Stimulated activated naive B cell treated with anti-CD40 and anti-IgM and Interleukin-4, amounts not matched to agents 10 μg/mL and 1 μg/mL and 100 μg/mL, for 72 hours (primary cell): ENCODE measurements around the gene KCTD16.
A peak's percentile ranks its signal among the peaks of the same experiment; 100 is the strongest.

Source experiments
- ATAC-seq, 2 donors: fragments of 150-1000 bp; cut with Tn5 transposase; replicated peaks; 2 replicates each; pipeline ENCODE4 v1.10.0; 2021; ENCODE audit warnings: moderate library complexity in 1 of 2
- DNase-seq: peaks from one replicate; pipeline ENCODE4 v3.0.0; 2021
- H3K27ac Mint-ChIP-seq: one replicate; pipeline ENCODE4 v1.8.0; 2022; ENCODE audit warnings: mild to moderate bottlenecking, mixed read lengths
- H3K27me3 Mint-ChIP-seq, 2 donors: one replicate each; pipeline ENCODE4 v1.8.0; 2022; ENCODE audit warnings: mixed read lengths in 2 of 2
- H3K36me3 Mint-ChIP-seq, 2 donors: one replicate each; pipeline ENCODE4 v1.8.0; 2022; ENCODE audit warnings: mixed read lengths in 2 of 2, mild to moderate bottlenecking in 1 of 2
- H3K4me1 Mint-ChIP-seq, 2 donors: one replicate each; pipeline ENCODE4 v1.8.0; 2022; ENCODE audit warnings: mixed read lengths in 2 of 2, mild to moderate bottlenecking in 1 of 2
- H3K4me3 Mint-ChIP-seq, 2 donors: one replicate each; pipeline ENCODE4 v1.8.0; 2022; ENCODE audit warnings: mild to moderate bottlenecking in 2 of 2, mixed read lengths in 2 of 2, moderate library complexity in 1 of 2
- H3K9me3 Mint-ChIP-seq, 2 donors: one replicate each; pipeline ENCODE4 v1.8.0; 2022; ENCODE audit warnings: mixed read lengths in 2 of 2, mild to moderate bottlenecking in 1 of 2

Gene KCTD16

DNA sequence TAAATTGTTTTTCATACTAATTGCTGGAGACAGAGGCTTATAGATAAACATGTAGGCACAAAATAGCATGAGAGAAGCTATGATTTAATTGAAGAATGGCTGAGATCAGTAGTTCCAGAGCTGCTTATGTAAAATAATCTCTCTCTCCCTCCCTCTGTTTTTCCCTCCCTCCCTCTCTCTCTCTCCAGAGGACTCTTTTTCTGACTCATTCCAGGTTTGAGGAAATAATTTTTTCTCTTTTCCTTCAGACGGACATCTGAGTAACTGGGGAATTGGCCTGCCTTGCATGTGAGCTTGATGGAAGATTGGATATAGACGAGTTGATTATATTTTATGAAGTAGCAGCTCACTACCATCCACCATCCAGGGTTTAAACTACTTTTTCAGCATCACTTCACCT lies 35.5 kb downstream of the KCTD16 start:
- ATAC-seq (no peak), DNase-seq (no peak)
- Mint-ChIP-seq H3K27me3 (peaks cover 41 to 68% of the 10 kb centered on the region in 2 donors), H3K36me3 (no peaks in the 10 kb centered on the region), H3K4me1 (peaks cover 0 to 2% of the 10 kb centered on the region in 2 donors), H3K9me3 (no peaks in the 10 kb centered on the region), H3K27ac (no peak overlapping the region), H3K4me3 (no peak overlapping the region)

DNA sequence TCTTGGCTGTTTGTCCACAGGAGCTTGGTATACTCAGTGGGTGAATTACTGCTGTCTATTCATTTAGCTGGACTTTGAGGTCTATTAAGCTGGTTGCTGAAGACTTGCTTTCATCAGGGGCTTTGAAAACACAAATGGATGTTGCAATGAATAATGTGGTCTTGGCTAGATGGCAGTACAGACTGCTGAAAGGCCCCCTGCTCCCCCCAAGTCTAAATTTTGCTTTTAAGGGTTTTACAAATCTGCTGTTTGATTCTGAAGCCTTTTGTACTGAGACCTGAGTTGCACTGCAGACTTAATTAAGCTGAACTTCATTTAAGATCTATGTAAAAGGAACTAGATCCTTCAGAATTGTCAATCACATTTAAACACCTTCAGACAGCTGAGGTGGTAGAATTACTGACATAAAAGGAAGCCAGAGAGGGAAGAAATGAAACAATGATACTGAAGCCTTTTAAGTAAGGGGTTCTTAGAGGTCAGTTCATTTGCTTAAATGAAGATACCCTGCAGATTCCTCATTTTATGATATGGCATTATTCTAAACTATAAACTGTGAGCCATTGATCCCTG lies 37.3 kb downstream of the KCTD16 start:
- Mint-ChIP-seq H3K36me3 (no peaks in the 10 kb centered on the region), H3K9me3 (no peaks in the 10 kb centered on the region), H3K4me3 (no peak overlapping the region), H3K4me1 (peaks cover 0 to 2% of the 10 kb centered on the region in 2 donors), H3K27ac (no peak overlapping the region), H3K27me3 (peaks cover 31 to 61% of the 10 kb centered on the region in 2 donors)
- ATAC-seq (no peak), DNase-seq (no peak)

GRCh38 chr5:144209361-144209760 lies 38.7 kb downstream of the KCTD16 start:
- DNase-seq = no peak
- peaks cover 0 to 2% of the 10 kb centered on the region in 2 donors for H3K4me1 Mint-ChIP-seq
- no peak overlapping the region for H3K27ac Mint-ChIP-seq
- H3K27me3 Mint-ChIP-seq = peaks cover 29 to 61% of the 10 kb centered on the region in 2 donors
- no peak overlapping the region for H3K4me3 Mint-ChIP-seq
- H3K9me3 Mint-ChIP-seq = no peaks in the 10 kb centered on the region
- ATAC-seq = no peak
- no peaks in the 10 kb centered on the region for H3K36me3 Mint-ChIP-seq

DNA sequence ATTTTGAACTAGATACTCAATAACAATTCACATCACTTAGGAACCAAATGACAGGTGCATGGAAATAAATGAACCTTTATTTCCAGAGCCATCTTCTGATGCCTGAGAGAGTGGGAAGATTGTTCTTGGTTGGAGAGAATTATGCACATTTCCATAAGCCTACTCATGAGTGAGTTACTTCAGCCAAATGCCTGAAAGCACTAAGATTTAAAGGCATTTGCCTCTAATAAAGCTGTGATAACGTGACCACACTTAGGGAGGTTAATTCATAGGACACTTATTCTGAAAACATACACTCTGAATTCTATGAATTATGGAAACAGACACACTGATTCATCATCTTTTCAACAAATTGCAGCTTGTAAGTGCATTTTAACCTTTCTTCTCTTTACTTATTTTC lies 40.0 kb downstream of the KCTD16 start:
- no peaks in the 10 kb centered on the region for H3K4me1 Mint-ChIP-seq
- no peaks in the 10 kb centered on the region for H3K36me3 Mint-ChIP-seq
- H3K27ac Mint-ChIP-seq = no peak overlapping the region
- no peak for DNase-seq
- no peaks in the 10 kb centered on the region for H3K9me3 Mint-ChIP-seq
- H3K4me3 Mint-ChIP-seq = no peak overlapping the region
- ATAC-seq = no peak
- peaks cover 26 to 51% of the 10 kb centered on the region in 2 donors for H3K27me3 Mint-ChIP-seq

DNA sequence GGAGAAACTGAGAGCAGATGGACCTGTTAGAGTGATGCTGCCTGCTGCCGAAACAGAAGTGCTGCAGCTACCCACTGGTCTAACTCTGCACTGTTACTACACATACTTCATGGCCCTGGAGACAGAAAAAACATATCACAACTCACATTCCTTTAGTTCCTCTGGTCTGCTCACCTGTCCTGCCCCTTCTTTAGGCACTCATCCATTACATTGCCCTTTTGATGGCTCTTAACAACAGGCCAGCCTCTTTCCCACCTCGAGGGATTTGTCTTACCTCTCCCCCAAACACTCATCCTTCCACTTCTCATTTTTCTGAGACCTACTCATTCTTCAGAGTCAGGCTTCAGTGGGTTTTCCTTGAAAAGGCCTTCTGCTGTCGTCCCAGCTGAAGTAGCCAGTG lies 49.2 kb downstream of the KCTD16 start:
- Mint-ChIP-seq H3K27me3 (peaks cover 10 to 15% of the 10 kb centered on the region in 2 donors), H3K4me1 (no peaks in the 10 kb centered on the region), H3K9me3 (no peaks in the 10 kb centered on the region), H3K36me3 (no peaks in the 10 kb centered on the region), H3K27ac (no peak overlapping the region), H3K4me3 (no peak overlapping the region)
- ATAC-seq = no peak
- DNase-seq = no peak

GRCh38 chr5:144227363-144227999 lies 56.8 kb downstream of the KCTD16 start:
- H3K4me3 Mint-ChIP-seq = no peak overlapping the region
- no peak for DNase-seq
- H3K27ac Mint-ChIP-seq = no peak overlapping the region
- ATAC-seq = no peak
- H3K9me3 Mint-ChIP-seq = no peaks in the 10 kb centered on the region
- no peaks in the 10 kb centered on the region for H3K4me1 Mint-ChIP-seq
- H3K36me3 Mint-ChIP-seq = no peaks in the 10 kb centered on the region
- H3K27me3 Mint-ChIP-seq = no peaks in the 10 kb centered on the region

DNA sequence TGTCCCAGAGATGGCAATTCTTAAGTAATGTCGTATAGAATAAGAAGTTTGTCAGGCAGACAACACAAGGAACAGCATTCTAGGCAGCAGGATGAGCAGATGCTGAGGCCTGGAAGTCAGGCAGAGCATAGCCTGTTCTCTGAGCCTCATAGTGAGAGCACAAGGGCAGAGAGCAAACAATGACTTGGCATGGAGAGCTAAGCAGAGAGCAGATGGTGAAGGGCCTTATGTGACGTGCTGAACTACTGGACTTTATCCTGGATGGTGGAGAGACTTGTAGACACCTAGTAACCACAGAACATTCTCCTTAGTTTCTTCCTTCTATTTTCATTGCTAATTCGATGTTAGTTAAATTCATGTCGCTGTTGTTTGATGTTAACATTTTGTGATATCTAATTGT lies 60.1 kb downstream of the KCTD16 start:
- Mint-ChIP-seq H3K27ac (no peak overlapping the region), H3K27me3 (peaks cover 0 to 2% of the 10 kb centered on the region in 2 donors), H3K9me3 (no peaks in the 10 kb centered on the region), H3K4me1 (no peaks in the 10 kb centered on the region), H3K4me3 (no peak overlapping the region), H3K36me3 (no peaks in the 10 kb centered on the region)
- ATAC-seq = no peak
- DNase-seq = no peak

DNA sequence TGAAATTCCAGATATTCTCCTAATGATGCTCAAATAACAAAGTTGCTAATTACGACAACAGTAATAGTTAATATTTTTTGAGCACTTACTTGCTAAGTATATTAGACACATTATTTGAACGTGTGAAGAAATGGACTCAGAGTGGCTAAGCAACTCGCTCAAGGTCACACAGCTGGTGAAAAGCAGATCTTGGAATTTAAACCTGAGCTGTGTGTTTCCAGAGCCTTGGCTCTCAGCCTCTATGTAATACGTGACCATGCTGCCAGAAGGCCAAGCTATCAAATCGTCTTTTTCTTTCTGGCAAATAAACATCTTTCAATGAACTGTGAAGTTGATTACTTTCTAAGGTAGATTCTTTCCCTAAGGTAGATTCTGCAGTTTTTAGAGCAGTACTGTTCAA lies 61.6 kb downstream of the KCTD16 start:
- DNase-seq (no peak), ATAC-seq (no peak)
- H3K36me3 Mint-ChIP-seq = no peaks in the 10 kb centered on the region
- no peak overlapping the region for H3K4me3 Mint-ChIP-seq
- peaks cover 8 to 10% of the 10 kb centered on the region in 2 donors for H3K27me3 Mint-ChIP-seq
- no peaks in the 10 kb centered on the region for H3K9me3 Mint-ChIP-seq
- no peaks in the 10 kb centered on the region for H3K4me1 Mint-ChIP-seq
- no peak overlapping the region for H3K27ac Mint-ChIP-seq

- Mint-ChIP-seq H3K27ac (no peak overlapping the region), H3K4me1 (peaks cover 0 to 6% of the 10 kb centered on the region in 2 donors), H3K36me3 (no peaks in the 10 kb centered on the region), H3K9me3 (no peaks in the 10 kb centered on the region), H3K27me3 (peaks cover 13 to 24% of the 10 kb centered on the region in 2 donors), H3K4me3 (no peak overlapping the region)
- ATAC-seq = no peak
- DNase-seq = no peak
Observed at GRCh38 chr5:144236499-144236898, 65.8 kb downstream of the KCTD16 start.

DNA sequence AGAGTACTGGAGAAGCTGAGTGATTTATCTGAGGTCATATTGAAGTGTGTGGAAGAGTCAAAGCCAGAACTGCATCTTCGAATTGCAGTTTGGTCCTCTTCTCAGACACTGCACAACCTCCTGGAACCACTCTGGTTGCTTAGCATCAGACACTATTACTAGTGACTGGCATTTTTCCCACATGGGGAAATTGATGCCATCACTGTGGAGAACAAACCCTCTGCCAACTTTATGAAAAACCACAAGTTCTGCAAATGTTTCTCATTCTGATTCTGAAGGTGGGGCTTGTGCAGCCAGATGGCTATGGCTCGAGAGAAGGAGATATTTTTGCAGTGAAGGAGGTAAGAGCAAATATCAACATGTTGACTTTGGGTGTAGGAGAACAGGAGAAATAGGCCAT lies 67.2 kb downstream of the KCTD16 start:
- Mint-ChIP-seq H3K27me3 (peaks cover 13 to 24% of the 10 kb centered on the region in 2 donors), H3K27ac (no peak overlapping the region), H3K4me1 (peaks cover 0 to 6% of the 10 kb centered on the region in 2 donors), H3K4me3 (no peak overlapping the region), H3K9me3 (no peaks in the 10 kb centered on the region), H3K36me3 (no peaks in the 10 kb centered on the region)
- ATAC-seq (peak; percentile 75 to 78), DNase-seq (peak; percentile 3)

DNA sequence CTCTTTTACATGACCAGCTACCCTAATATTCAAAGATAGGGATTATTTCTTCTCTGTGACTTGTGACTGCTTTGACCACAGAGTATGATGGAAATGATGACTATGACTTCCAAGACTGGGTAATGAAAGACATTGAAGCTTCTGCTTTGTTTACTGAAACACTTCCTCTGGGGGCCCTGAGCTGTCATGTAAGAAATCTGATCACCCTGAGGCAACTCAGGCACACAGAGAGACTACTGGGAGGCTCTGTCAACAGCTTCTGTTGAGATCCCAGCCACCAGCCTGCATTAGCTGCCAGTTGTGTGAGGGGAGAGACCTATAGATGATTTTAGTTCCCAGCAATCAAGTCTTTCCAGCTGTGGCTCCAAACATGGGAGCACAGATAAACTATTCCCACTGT lies 76.5 kb downstream of the KCTD16 start:
- DNase-seq (no peak), ATAC-seq (no peak)
- H3K36me3 Mint-ChIP-seq = no peaks in the 10 kb centered on the region
- H3K4me3 Mint-ChIP-seq = no peak overlapping the region
- no peaks in the 10 kb centered on the region for H3K4me1 Mint-ChIP-seq
- H3K9me3 Mint-ChIP-seq = no peaks in the 10 kb centered on the region
- H3K27me3 Mint-ChIP-seq = peaks cover 9 to 11% of the 10 kb centered on the region in 2 donors
- H3K27ac Mint-ChIP-seq = no peak overlapping the region

GRCh38 chr5:144248015-144248414 lies 77.3 kb downstream of the KCTD16 start:
- Mint-ChIP-seq H3K9me3 (no peaks in the 10 kb centered on the region), H3K27ac (no peak overlapping the region), H3K27me3 (peaks cover 9 to 11% of the 10 kb centered on the region in 2 donors), H3K4me1 (no peaks in the 10 kb centered on the region), H3K4me3 (no peak overlapping the region), H3K36me3 (no peaks in the 10 kb centered on the region)
- ATAC-seq (no peak), DNase-seq (no peak)

DNA sequence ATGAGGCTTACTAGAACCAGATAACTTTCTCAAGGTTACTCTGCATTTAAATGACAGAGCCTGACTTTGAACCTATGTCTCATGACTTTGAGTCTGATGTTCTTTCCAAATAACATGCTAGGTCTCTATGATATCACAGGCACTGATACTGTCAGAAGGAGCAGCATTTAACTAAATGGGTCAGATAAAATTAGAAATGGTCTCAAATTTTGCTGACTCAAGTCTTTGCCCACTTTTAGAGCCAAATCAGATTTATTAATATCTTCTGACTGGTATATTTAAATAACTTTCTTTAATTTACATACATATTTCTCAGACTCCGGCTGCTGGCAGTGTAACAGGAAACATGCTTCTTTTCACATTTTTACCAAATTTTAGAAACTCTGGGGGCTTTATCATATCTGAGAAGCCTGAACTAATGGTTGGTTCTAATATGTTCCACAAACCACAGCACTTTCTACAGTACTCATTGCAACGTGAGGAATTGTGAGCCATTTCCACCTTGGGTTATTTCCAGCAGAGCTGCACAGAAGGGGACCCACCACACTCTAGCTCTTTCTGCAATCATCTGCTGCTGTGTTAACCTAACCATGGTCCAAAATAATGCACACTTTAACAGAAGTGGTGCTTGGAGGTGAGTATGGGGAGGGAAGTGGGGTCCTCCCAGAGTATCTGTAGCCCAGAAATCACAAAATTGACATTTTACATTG lies 79.2 kb downstream of the KCTD16 start:
- Mint-ChIP-seq H3K4me3 (no peak overlapping the region), H3K36me3 (no peaks in the 10 kb centered on the region), H3K27ac (no peak overlapping the region), H3K27me3 (peaks cover 15 to 16% of the 10 kb centered on the region in 2 donors), H3K9me3 (no peaks in the 10 kb centered on the region), H3K4me1 (no peaks in the 10 kb centered on the region)
- DNase-seq = no peak
- ATAC-seq = no peak

DNA sequence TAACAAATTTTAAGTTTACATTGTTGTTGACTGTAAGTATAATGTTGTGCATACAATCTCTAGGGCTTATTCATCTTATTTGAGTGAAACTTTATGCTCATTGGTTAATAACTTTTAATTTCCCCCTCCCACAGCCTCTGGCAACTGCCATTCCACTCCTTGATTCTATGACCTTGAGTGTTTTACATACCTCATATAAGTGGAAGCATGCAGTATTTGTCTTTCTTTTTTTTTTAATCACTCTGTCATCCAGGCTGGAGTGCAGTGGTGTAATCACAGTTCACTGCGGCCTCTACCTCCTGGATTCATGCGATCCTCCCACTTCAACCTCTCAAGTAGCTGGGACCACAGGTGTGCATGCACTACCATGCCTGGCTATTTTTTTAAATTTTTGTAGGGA lies 83.9 kb downstream of the KCTD16 start:
- DNase-seq = no peak
- Mint-ChIP-seq H3K36me3 (no peaks in the 10 kb centered on the region), H3K27me3 (peaks cover 5% of the 10 kb centered on the region in 2 donors), H3K4me1 (no peaks in the 10 kb centered on the region), H3K4me3 (no peak overlapping the region), H3K9me3 (no peaks in the 10 kb centered on the region), H3K27ac (no peak overlapping the region)
- ATAC-seq = no peak

DNA sequence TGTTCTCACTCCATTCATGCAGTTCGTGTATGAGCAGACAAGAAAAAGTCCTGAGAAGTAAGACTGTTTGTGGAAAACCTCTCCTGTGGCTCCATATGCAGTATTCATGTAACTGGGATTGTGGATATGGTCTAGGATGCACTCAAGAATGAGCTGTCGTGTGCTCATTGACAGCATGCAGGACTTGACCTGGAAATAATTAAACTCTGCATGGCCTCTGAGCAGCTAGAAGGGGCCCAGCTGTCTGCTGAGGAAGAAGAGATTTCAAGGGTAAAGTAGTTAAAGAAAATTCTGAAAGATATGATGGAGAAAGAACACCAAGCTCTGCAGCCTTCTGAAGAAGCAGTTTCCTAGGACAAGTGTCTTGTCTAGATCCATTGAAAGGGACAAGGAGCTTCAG lies 89.4 kb downstream of the KCTD16 start:
- DNase-seq (no peak), ATAC-seq (no peak)
- no peaks in the 10 kb centered on the region for H3K36me3 Mint-ChIP-seq
- no peaks in the 10 kb centered on the region for H3K4me1 Mint-ChIP-seq
- no peak overlapping the region for H3K4me3 Mint-ChIP-seq
- H3K27me3 Mint-ChIP-seq = no peaks in the 10 kb centered on the region
- no peaks in the 10 kb centered on the region for H3K9me3 Mint-ChIP-seq
- no peak overlapping the region for H3K27ac Mint-ChIP-seq
